ENCODE data around the gene PM20D2.
A peak's percentile ranks its signal among the peaks of the same experiment; 100 is the strongest.

The PM20D2 gene

GRCh38 chr6:89116702-89117101, 29.2 kb upstream of the PM20D2 start:
- no peaks in the 10 kb centered on the region for H3K4me1 ChIP-seq (ENCODE audit: control insufficient read depth, low read depth, low read length)
- no peaks in the 10 kb centered on the region for H3K79me1 ChIP-seq (ENCODE audit: low read length)
- peak overlapping the region; percentile 87 for H3K56ac ChIP-seq (ENCODE audit: low read length)
- H4K5ac ChIP-seq (ENCODE audit: low read length): no peak overlapping the region
- H3K4ac ChIP-seq (ENCODE audit: low read depth, low read length): no peak overlapping the region
- no CpG with 5 or more reads among the region's 6 CpGs for WGBS (ENCODE audit: extremely low coverage, insufficient coverage, low lambda C conversion rate)
- H3K36me3 ChIP-seq (ENCODE audit: control insufficient read depth, insufficient read depth, low read length): no peaks in the 10 kb centered on the region
- H3K4me2 ChIP-seq (ENCODE audit: low read length): peak overlapping the region; percentile 71
- no peaks in the 10 kb centered on the region for H3K79me2 ChIP-seq (ENCODE audit: control insufficient read depth, insufficient read depth, low read length)
- H3K27ac ChIP-seq (ENCODE audit: low read depth, low read length): no peak overlapping the region
- peak overlapping the region; percentile 45 for H3K23ac ChIP-seq (ENCODE audit: low read length)
- H3K4me3 ChIP-seq (ENCODE audit: low read length): peak overlapping the region; percentile 60
- no peak overlapping the region for H2BK5ac ChIP-seq (ENCODE audit: low read length)
- H4K8ac ChIP-seq (ENCODE audit: low read depth, low read length): no peak overlapping the region
- H2BK120ac ChIP-seq (ENCODE audit: low read depth, low read length): no peak overlapping the region
- DNase-seq: no peak
- H2AK5ac ChIP-seq (ENCODE audit: low read length): no peak overlapping the region
- H2BK15ac ChIP-seq (replicated peaks; ENCODE audit: low read depth): no peak overlapping the region
- peak overlapping the region; percentile 80 for H3K9ac ChIP-seq (ENCODE audit: low read length)
- peak overlapping the region; percentile 41 for H3K18ac ChIP-seq (ENCODE audit: low read length)
- no peaks in the 10 kb centered on the region for H3K27me3 ChIP-seq (ENCODE audit: insufficient read depth, low read length, poor library complexity)

- H3K79me1 ChIP-seq (ENCODE audit: low read length): no peaks in the 10 kb centered on the region
- peak; percentile 53 for DNase-seq
- peak within 1 kb of the TSS; percentile 80 for H3K9ac ChIP-seq (ENCODE audit: low read length)
- peak within 1 kb of the TSS; percentile 74 for H3K4ac ChIP-seq (ENCODE audit: low read depth, low read length)
- peak within 1 kb of the TSS; percentile 80 for H3K23ac ChIP-seq (ENCODE audit: low read length)
- H4K5ac ChIP-seq (ENCODE audit: low read length): no peak within 1 kb of the TSS
- H3K4me2 ChIP-seq (ENCODE audit: low read length): peak within 1 kb of the TSS; percentile 71
- peak within 1 kb of the TSS; percentile 60 for H3K4me3 ChIP-seq (ENCODE audit: low read length)
- H3K36me3 ChIP-seq (ENCODE audit: control insufficient read depth, insufficient read depth, low read length): no peaks in the 10 kb centered on the region
- no peak within 1 kb of the TSS for H2BK120ac ChIP-seq (ENCODE audit: low read depth, low read length)
- H3K18ac ChIP-seq (ENCODE audit: low read length): peak within 1 kb of the TSS; percentile 94
- no peak within 1 kb of the TSS for H2BK15ac ChIP-seq (replicated peaks; ENCODE audit: low read depth)
- WGBS (ENCODE audit: extremely low coverage, insufficient coverage, low lambda C conversion rate): no CpG with 5 or more reads among the region's 106 CpGs
- no peak within 1 kb of the TSS for H2AK5ac ChIP-seq (ENCODE audit: low read length)
- H2BK5ac ChIP-seq (ENCODE audit: low read length): no peak within 1 kb of the TSS
- H3K27ac ChIP-seq (ENCODE audit: low read depth, low read length): no peak within 1 kb of the TSS
- no peaks in the 10 kb centered on the region for H3K4me1 ChIP-seq (ENCODE audit: control insufficient read depth, low read depth, low read length)
- peak within 1 kb of the TSS; percentile 88 for H3K56ac ChIP-seq (ENCODE audit: low read length)
- H4K8ac ChIP-seq (ENCODE audit: low read depth, low read length): peak within 1 kb of the TSS; percentile 43
- H3K79me2 ChIP-seq (ENCODE audit: control insufficient read depth, insufficient read depth, low read length): no peaks in the 10 kb centered on the region
- no peaks in the 10 kb centered on the region for H3K27me3 ChIP-seq (ENCODE audit: insufficient read depth, low read length, poor library complexity)
These were observed 28.4 kb upstream of the PM20D2 start, which contains the start of gene SRSF12 for GRCh38 chr6:89117211-89118108. SRSF12 (minus strand) TSS chr6:89118071; CDS start chr6:89117887, 184 bp downstream.

DNA sequence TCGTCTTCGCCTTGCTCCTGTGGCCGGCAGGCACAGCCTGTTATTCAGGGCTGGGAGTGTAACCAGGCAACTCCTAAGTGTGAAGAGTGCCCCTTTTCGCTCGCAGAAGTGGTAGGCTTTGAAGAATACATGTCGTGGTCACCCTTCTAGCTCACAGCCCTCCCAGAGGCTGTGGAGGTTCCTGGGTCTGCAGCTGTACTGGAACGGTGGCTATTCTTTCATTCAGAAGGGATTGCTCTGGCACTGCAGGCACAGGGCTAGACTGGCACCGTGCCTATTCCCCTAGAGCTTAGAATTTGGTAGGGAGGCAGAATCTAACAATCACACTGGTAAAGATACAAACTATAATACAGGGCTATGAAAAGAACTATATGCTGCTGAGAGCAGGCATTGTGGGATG, 26.9 kb upstream of the PM20D2 start:
- Histone ChIP-seq H2BK15ac (replicated peaks; ENCODE audit: low read depth) (no peak overlapping the region), H3K23ac (ENCODE audit: low read length) (no peak overlapping the region), H4K5ac (ENCODE audit: low read length) (no peak overlapping the region), H3K4me2 (ENCODE audit: low read length) (no peak overlapping the region), H3K79me2 (ENCODE audit: control insufficient read depth, insufficient read depth, low read length) (no peaks in the 10 kb centered on the region), H3K18ac (ENCODE audit: low read length) (no peak overlapping the region), H3K27ac (ENCODE audit: low read depth, low read length) (no peak overlapping the region), H3K27me3 (ENCODE audit: insufficient read depth, low read length, poor library complexity) (no peaks in the 10 kb centered on the region), H3K56ac (ENCODE audit: low read length) (no peak overlapping the region), H3K36me3 (ENCODE audit: control insufficient read depth, insufficient read depth, low read length) (no peaks in the 10 kb centered on the region), H2AK5ac (ENCODE audit: low read length) (no peak overlapping the region), H2BK5ac (ENCODE audit: low read length) (no peak overlapping the region), H2BK120ac (ENCODE audit: low read depth, low read length) (no peak overlapping the region), H3K4me1 (ENCODE audit: control insufficient read depth, low read depth, low read length) (no peaks in the 10 kb centered on the region), H3K4me3 (ENCODE audit: low read length) (no peak overlapping the region), H4K8ac (ENCODE audit: low read depth, low read length) (no peak overlapping the region), H3K79me1 (ENCODE audit: low read length) (no peaks in the 10 kb centered on the region), H3K4ac (ENCODE audit: low read depth, low read length) (no peak overlapping the region), H3K9ac (ENCODE audit: low read length) (no peak overlapping the region)
- WGBS (ENCODE audit: extremely low coverage, insufficient coverage, low lambda C conversion rate): no CpG with 5 or more reads among the region's 8 CpGs
- no peak for DNase-seq

DNA sequence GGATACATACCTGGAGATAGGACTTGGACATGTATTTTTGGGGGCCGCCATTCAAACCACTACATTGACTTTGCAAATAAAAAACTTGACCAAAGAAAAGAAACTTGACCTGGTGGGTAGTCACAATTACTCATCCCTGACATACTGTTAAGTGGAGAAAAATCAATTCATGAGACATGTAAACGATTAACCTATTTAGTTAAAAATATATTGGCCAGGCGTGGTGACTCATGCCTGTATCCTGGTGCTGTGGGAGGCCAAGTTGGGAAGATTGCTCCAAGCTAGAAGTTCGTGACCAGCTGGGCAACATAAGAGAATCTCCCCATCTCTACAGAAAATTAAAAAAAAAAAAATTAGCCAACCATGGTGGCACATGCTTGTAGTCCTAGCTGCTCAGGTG, 25.5 kb upstream of the PM20D2 start:
- Histone ChIP-seq H2BK15ac (replicated peaks; ENCODE audit: low read depth) (no peak overlapping the region), H3K9ac (ENCODE audit: low read length) (no peak overlapping the region), H4K8ac (ENCODE audit: low read depth, low read length) (no peak overlapping the region), H3K79me2 (ENCODE audit: control insufficient read depth, insufficient read depth, low read length) (no peaks in the 10 kb centered on the region), H3K4ac (ENCODE audit: low read depth, low read length) (no peak overlapping the region), H3K27ac (ENCODE audit: low read depth, low read length) (no peak overlapping the region), H3K79me1 (ENCODE audit: low read length) (no peaks in the 10 kb centered on the region), H3K4me3 (ENCODE audit: low read length) (no peak overlapping the region), H3K18ac (ENCODE audit: low read length) (no peak overlapping the region), H2BK5ac (ENCODE audit: low read length) (no peak overlapping the region), H3K23ac (ENCODE audit: low read length) (no peak overlapping the region), H2AK5ac (ENCODE audit: low read length) (no peak overlapping the region), H3K27me3 (ENCODE audit: insufficient read depth, low read length, poor library complexity) (no peaks in the 10 kb centered on the region), H3K36me3 (ENCODE audit: control insufficient read depth, insufficient read depth, low read length) (no peaks in the 10 kb centered on the region), H3K56ac (ENCODE audit: low read length) (no peak overlapping the region), H4K5ac (ENCODE audit: low read length) (no peak overlapping the region), H3K4me2 (ENCODE audit: low read length) (no peak overlapping the region), H2BK120ac (ENCODE audit: low read depth, low read length) (no peak overlapping the region), H3K4me1 (ENCODE audit: control insufficient read depth, low read depth, low read length) (no peaks in the 10 kb centered on the region)
- WGBS (ENCODE audit: extremely low coverage, insufficient coverage, low lambda C conversion rate): no CpG with 5 or more reads among the region's 4 CpGs
- DNase-seq: no peak

- H3K18ac ChIP-seq (ENCODE audit: low read length): no peak overlapping the region
- no peak overlapping the region for H2AK5ac ChIP-seq (ENCODE audit: low read length)
- WGBS (ENCODE audit: extremely low coverage, insufficient coverage, low lambda C conversion rate): no CpG with 5 or more reads among the region's 1 CpG
These were observed 23.9 kb upstream of the PM20D2 start for GRCh38 chr6:89121934-89122333.

More at GRCh38 chr6:89121934-89122333, 23.9 kb upstream of the PM20D2 start:
- DNase-seq: no peak
- Histone ChIP-seq H4K5ac (ENCODE audit: low read length) (no peak overlapping the region), H2BK15ac (replicated peaks; ENCODE audit: low read depth) (no peak overlapping the region), H3K4me1 (ENCODE audit: control insufficient read depth, low read depth, low read length) (no peaks in the 10 kb centered on the region), H3K79me1 (ENCODE audit: low read length) (no peaks in the 10 kb centered on the region), H3K36me3 (ENCODE audit: control insufficient read depth, insufficient read depth, low read length) (no peaks in the 10 kb centered on the region), H3K9ac (ENCODE audit: low read length) (no peak overlapping the region), H3K56ac (ENCODE audit: low read length) (no peak overlapping the region), H3K4ac (ENCODE audit: low read depth, low read length) (no peak overlapping the region), H3K4me2 (ENCODE audit: low read length) (no peak overlapping the region), H3K23ac (ENCODE audit: low read length) (no peak overlapping the region), H3K4me3 (ENCODE audit: low read length) (no peak overlapping the region), H3K79me2 (ENCODE audit: control insufficient read depth, insufficient read depth, low read length) (no peaks in the 10 kb centered on the region), H4K8ac (ENCODE audit: low read depth, low read length) (no peak overlapping the region), H3K27ac (ENCODE audit: low read depth, low read length) (no peak overlapping the region), H2BK120ac (ENCODE audit: low read depth, low read length) (no peak overlapping the region), H2BK5ac (ENCODE audit: low read length) (no peak overlapping the region), H3K27me3 (ENCODE audit: insufficient read depth, low read length, poor library complexity) (no peaks in the 10 kb centered on the region)

Data from mesendoderm (in vitro differentiated cells).